Left lung (tissue), 10 donors: ENCODE data around the gene CACYBP. TPM values are rescaled to one million over a fixed set of nuclear protein-coding genes. Genes with fewer than 3 reads are reported as not detected.

ENCODE experiments used
- ATAC-seq: fragments of 200-7000 bp; cut with Tn5 transposase; one replicate; pipeline ENCODE4 v1.9.1; 2020; ENCODE audit warnings: moderate library complexity
- DNase-seq, 4 donors: peaks; one replicate each; pipeline ENCODE4 v3.0.0-alpha.2; 2013 to 2020
- H3K27ac ChIP-seq, 2 donors: fragments of 200-600 bp; sonication (generic) in 1 of 2; one replicate each; pipeline versions ENCODE4 v1.5.0 to v1.8.0; 2020 to 2021
- H3K27me3 ChIP-seq, 2 donors: fragments of 200-600 bp; sonication (generic) in 1 of 2; one replicate each; pipeline versions ENCODE4 v1.5.0 to v1.8.0; 2020 to 2021
- H3K36me3 ChIP-seq, 2 donors: fragments of 200-600 bp; sonication (generic) in 1 of 2; one replicate each; pipeline versions ENCODE4 v1.5.0 to v1.8.0; 2020 to 2021
- H3K4me1 ChIP-seq, 2 donors: fragments of 200-600 bp; one replicate each; pipeline ENCODE4 v1.8.0; 2021
- H3K4me3 ChIP-seq, 2 donors: fragments of 200-600 bp; sonication (generic) in 1 of 2; one replicate each; pipeline versions ENCODE4 v1.5.0 to v1.8.0; 2020 to 2021; ENCODE audit warnings: mild to moderate bottlenecking in 1 of 2
- H3K9me3 ChIP-seq, 2 donors: fragments of 200-600 bp; sonication (generic) in 1 of 2; one replicate each; pipeline versions ENCODE4 v1.5.0 to v1.8.0; 2020 to 2021
- CTCF ChIP-seq, 2 donors: fragments of 200-600 bp; sonication (generic) in 1 of 2; IDR thresholded peaks; one replicate each; pipeline versions ENCODE4 v1.5.0 to v1.8.0; 2021; ENCODE audit warnings: antibody characterized with exemption in 2 of 2
- intact Hi-C, 2 donors: fragments of 100-400 bp; cut with DNase I; formaldehyde crosslinking; loops; one replicate each; pipeline versions ENCODE4 v1.11.2 to v1.14.2; 2022
- polyA plus RNA-seq, 6 donors: library from polyadenylated mRNA; unstranded; fragments of 120-200 nt; gene quantifications; one replicate each; pipeline ENCODE4 v1.2.1, GENCODE V29; 2013; ENCODE audit not compliant: insufficient read length in 6 of 6
- total RNA-seq, 2 donors: library from RNA; stranded (reverse); fragmentation: NEBNext Ultra II Directional; extraction: Animal tissue kit (Norgen Biotek cat#: 25700); gene quantifications; one replicate each; pipeline ENCODE4 v1.2.1, GENCODE V29; 2021
- donor health status: DM: no; HTN: yes; CAD: no.
- donor health status: DM: no; HTN: no; CAD: no.

The CACYBP gene
- total and polyA plus RNA-seq, 8 donors: 69.4 to 136 (median 124) TPM

- ATAC-seq: peak; percentile 51
- TF ChIP-seq CTCF (IDR thresholded peaks at IDR 0.05): no peak
- Histone ChIP-seq H3K4me1 (peaks cover 46 to 71% of the 10 kb centered on the region in 2 donors), H3K9me3 (no peaks in the 10 kb centered on the region), H3K27me3 (no peaks in the 10 kb centered on the region), H3K36me3 (no peaks in the 10 kb centered on the region), H3K27ac (peak overlapping the region; percentile 82 to 87), H3K4me3 (peak overlapping the region in 1 of 2 donors; percentile 1)
- intact Hi-C loops: no loop called here
- DNase-seq: peak in 1 of 4 donors; percentile 76
Measured at GRCh38 chr1:174966008-174966572, 33.7 kb upstream of the CACYBP start.

GRCh38 chr1:174967845-174968705, 31.7 kb upstream of the CACYBP start:
- Histone ChIP-seq H3K4me1 (peaks cover 51 to 81% of the 10 kb centered on the region in 2 donors), H3K27ac (peak overlapping the region; percentile 82 to 87), H3K36me3 (no peaks in the 10 kb centered on the region), H3K4me3 (no peak overlapping the region), H3K9me3 (no peaks in the 10 kb centered on the region), H3K27me3 (no peaks in the 10 kb centered on the region)
- ATAC-seq (no peak), DNase-seq (no peak)
- no peak for TF ChIP-seq CTCF (IDR thresholded peaks at IDR 0.05)
- intact Hi-C loops: no loop called here

GRCh38 chr1:174968750-174969244, 30.9 kb upstream of the CACYBP start:
- Histone ChIP-seq H3K36me3 (no peaks in the 10 kb centered on the region), H3K27ac (peak overlapping the region; percentile 82 to 87), H3K9me3 (no peaks in the 10 kb centered on the region), H3K4me1 (peaks cover 45 to 74% of the 10 kb centered on the region in 2 donors), H3K4me3 (no peak overlapping the region), H3K27me3 (no peaks in the 10 kb centered on the region)
- DNase-seq: no peak
- TF ChIP-seq CTCF (IDR thresholded peaks at IDR 0.05): no peak
- peak; percentile 24 for ATAC-seq
- intact Hi-C loops: no loop called here

GRCh38 chr1:174969977-174970376, 29.8 kb upstream of the CACYBP start:
- DNase-seq: no peak
- H3K4me3 ChIP-seq: no peak overlapping the region
- peaks cover 0 to 6% of the 10 kb centered on the region in 2 donors for H3K36me3 ChIP-seq
- H3K27ac ChIP-seq: peak overlapping the region in 1 of 2 donors; percentile 82
- no peak for TF ChIP-seq CTCF (IDR thresholded peaks at IDR 0.05)
- H3K4me1 ChIP-seq: peaks cover 33 to 62% of the 10 kb centered on the region in 2 donors
- H3K27me3 ChIP-seq: no peaks in the 10 kb centered on the region
- intact Hi-C loops: no loop called here
- no peaks in the 10 kb centered on the region for H3K9me3 ChIP-seq
- no peak for ATAC-seq

- peak; percentile 28 for ATAC-seq
- H3K4me1 ChIP-seq: peaks cover 21 to 47% of the 10 kb centered on the region in 2 donors
- H3K4me3 ChIP-seq: no peak overlapping the region
- DNase-seq: no peak
- no peak for TF ChIP-seq CTCF (IDR thresholded peaks at IDR 0.05)
- peaks cover 0 to 6% of the 10 kb centered on the region in 2 donors for H3K36me3 ChIP-seq
- H3K9me3 ChIP-seq: no peaks in the 10 kb centered on the region
- no peaks in the 10 kb centered on the region for H3K27me3 ChIP-seq
- H3K27ac ChIP-seq: peak overlapping the region; percentile 40 to 42
- intact Hi-C loops: no loop called here
Measured at GRCh38 chr1:174971466-174971865, 28.3 kb upstream of the CACYBP start.
